Measurements from ENCODE around the gene KRTAP19-4. TPM values are rescaled to one million over a fixed set of nuclear protein-coding genes. Genes with fewer than 3 reads are reported as not detected.
"Not testable (repeated sequence)": the region's sequence is repeated elsewhere in the genome, so short reads cannot be mapped to it uniquely, and the experiment has no call there.

The KRTAP19-4 gene, protein sequence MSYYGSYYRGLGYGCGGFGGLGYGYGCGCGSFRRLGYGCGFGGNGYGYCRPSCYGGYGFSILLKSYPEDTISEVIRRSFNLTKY
- not detected for total RNA-seq
- long read RNA-seq, donor 1: 0 reads
- long read RNA-seq, donor 2: 0 reads

DNA sequence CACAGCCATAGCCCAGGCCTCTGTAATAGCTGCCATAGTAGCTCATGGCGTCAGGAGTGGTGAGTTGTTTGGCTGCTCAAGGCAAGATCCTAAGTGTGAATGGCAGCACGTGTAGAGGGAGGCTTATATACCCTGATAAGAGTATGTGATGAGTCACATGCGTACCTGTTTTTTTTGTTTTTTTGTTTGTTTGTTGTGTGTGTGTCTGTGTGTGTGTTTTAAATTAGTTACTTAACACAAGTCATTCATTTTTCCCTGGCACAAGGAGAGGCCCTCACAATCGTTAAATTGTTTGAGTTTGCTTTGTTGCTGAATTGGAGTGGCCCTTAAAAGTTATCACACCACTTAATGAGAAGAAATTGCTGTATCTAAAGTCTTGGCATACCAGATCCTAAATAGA, at the start of gene KRTAP19-4:
Gene KRTAP19-4 (minus strand): TSS at position 101 of the 400 bp plus-strand sequence. CDS start 55 bp downstream, at position 46.
- no peak for DNase-seq (ENCODE audit: low spot score)
- intact Hi-C loops (cut with DNase I): no loop called here

DNA sequence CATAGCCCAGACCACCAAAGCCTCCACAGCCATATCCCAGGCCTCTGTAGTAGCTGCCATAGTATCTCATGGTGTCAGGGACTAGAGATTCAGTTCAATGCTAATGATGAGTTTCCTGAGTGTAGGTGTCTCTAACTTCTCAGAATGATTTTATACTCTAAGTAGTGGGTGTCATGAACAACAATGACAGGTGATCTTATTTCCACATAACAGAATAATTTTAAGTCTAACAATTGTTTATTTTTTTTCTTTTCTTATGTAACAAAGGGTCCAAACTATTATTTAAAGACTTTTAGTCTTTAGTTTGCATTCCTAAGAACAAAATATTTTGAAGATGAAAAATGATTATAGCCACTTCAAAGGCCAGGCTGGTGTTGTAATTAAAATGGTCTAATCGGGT, 44.8 kb upstream of the KRTAP19-4 start, which contains the start of gene KRTAP19-6:
Gene KRTAP19-6 (minus strand): TSS at position 101 of the 400 bp plus-strand sequence. CDS start 31 bp downstream, at position 70.
- intact Hi-C loops (cut with DNase I): no loop called here
- DNase-seq (ENCODE audit: low spot score): no peak

DNA sequence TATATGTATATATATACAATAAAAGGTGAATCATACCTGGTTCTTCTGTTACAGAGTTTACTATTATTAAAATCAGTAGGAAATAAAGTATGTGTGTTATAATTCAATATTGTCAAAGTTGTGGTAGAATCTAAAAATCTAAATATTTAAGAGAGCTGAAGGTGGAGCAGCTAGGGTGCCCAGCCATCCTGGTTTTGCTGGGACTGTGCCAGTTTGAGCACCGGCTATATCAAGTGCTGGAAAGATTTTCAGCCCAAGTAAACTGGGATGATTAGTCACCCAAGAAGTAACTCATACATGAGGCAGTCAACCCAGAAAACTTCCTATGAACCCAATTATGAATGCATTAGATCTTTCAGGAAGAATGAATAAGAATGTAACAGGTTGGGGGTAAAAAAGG, 21.9 kb upstream of the KRTAP19-4 start:
- DNase-seq (ENCODE audit: low spot score): no peak

DNA sequence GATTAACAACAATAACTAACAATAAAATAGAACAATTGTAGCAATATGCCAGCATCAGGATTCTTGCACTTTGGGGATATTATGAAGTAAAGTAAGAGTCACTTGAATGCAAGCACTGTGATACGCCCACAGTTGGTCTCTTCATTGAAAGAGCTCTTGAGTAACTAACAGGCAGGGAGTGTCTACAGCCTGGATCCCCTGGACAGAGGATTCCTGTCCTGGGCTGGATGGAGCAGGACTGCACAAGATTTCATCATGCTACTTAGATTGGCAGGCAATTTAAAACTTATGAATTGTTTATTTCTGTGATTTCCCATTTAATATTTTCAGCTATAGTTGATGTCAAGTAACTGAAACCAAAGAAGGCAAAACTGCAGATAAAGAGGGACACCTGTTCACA, 18.7 kb upstream of the KRTAP19-4 start:
- DNase-seq (ENCODE audit: low spot score): no peak
- intact Hi-C loops (cut with DNase I): no loop called here

More for the DNA sequence above, 21.9 kb upstream of the KRTAP19-4 start:
- intact Hi-C loops (cut with DNase I): no loop called here

DNA sequence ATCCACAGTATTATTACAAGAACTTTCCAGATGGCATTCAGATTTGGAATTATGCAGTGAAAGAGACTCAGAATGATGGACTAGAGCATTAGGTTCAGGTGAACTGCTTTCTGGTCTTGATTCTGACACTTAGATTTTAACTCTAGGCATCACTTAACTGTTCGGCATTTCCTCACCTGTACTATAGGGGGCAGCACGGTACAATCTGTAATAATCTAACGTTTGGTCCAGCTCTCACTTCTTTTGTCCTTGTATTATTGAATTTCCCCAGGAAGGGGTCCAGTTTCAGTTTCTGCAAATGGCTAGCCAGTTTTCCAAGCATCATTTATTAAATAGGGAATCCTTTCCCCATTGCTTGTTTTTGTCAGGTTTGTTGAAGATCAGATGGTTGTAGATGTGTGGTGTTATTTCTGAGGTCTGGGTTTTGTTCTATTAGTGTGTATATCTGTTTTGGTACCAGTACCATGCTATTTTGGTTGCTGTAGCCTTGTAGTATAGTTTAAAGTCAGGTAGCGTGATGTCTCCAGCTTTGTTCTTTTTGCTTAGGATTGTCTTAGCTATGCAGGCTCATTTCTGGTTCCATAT, 8.7 kb upstream of the KRTAP19-4 start:
- DNase-seq (ENCODE audit: low spot score); intact Hi-C loops (cut with DNase I): not testable (repeated sequence)

DNA sequence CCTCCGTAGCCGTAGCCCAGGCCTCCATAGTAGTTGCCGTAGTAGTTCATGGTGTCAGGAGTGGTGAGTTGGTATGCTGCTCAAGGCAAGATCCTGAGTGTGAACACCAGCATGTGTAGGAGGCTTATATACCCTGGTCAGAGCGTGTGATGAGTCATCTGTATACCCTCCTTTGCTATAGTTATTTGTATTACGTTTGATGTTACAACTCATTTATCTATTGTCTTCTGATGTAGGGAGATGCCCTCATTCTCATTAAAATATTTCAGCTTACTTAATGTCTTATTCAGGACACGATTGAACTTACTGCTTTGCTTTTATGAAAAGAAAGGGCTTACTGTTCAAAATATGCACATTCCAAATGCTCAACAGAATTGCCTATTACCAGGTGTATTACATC, 5.1 kb upstream of the KRTAP19-4 start, which contains the start of gene KRTAP19-5:
Gene KRTAP19-5 (minus strand): TSS at position 101 of the 400 bp plus-strand sequence. CDS start 51 bp downstream, at position 50.
- DNase-seq (ENCODE audit: low spot score): no peak
- intact Hi-C loops (cut with DNase I): no loop called here

DNA sequence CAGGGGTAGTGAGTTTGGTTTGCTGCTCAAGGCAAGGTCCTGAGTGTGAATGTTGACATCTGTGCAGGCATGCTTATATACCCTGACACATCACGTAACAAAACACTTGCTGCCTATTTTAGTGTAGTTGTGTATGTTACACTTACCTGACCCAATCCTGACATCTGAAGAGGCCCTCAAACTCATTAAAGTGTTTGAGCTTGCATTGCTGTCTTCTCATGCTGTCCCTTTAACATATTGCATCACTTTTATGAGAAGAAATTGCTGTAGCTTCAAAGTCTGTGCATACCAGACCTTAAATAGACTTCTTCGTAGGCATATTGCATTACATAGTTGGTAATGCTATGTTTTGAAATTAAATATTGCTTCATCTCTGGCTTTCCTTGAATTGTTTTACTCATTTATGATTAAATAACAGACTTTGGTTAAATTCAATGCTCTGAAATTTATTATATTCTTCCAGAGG, 5.0 kb downstream of the KRTAP19-4 start, which contains the start of gene KRTAP19-3:
Gene KRTAP19-3 (minus strand): TSS at position 51 of the 466 bp plus-strand sequence. CDS start 56 bp downstream, outside the sequence.
- DNase-seq (ENCODE audit: low spot score): no peak
- intact Hi-C loops (cut with DNase I): no loop called here

DNA sequence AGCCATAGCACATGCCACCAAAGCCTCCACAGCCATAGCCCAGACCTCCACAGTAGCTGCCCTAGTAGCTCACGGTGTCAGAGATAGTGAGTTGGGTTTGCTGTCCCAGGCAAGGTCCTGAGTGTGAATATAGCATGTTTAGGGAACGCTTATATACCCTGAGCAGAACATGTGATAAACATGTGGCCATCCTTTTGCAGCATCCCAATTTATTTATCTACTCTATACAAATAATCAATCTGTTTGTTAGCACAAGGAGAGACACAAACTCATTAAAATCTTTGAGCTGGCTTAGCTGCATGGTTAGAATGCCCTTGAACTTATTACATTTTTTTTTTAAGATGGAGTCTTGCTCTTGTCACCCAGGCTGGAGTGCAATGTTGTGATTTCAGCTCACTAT, 9.6 kb downstream of the KRTAP19-4 start, which contains the start of gene KRTAP19-2:
Gene KRTAP19-2 (minus strand): TSS at position 101 of the 400 bp plus-strand sequence. CDS start 88 bp downstream, at position 13.
- no peak for DNase-seq (ENCODE audit: low spot score)
- intact Hi-C loops (cut with DNase I): no loop called here

DNA sequence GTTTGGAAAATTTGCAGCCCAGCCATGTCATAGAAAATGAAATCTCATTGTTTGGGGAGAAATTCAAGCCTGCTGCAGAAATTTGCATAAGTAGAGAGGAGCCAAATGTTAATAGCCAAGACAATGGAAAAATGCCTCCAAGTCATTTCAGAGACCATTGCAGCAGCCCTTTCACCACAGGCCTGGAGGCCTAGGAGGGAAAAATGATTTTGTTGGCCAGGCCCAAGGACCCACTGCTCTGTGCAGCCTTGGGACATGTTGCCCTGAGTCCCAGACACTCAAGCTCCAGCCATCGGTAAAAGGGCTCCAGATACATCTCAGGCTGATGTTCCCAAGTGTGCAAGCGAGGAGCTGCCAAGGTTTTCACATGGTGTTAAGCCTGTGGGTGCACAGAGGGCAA, 10.8 kb downstream of the KRTAP19-4 start:
- no peak for DNase-seq (ENCODE audit: low spot score)
- intact Hi-C loops (cut with DNase I): no loop called here

DNA sequence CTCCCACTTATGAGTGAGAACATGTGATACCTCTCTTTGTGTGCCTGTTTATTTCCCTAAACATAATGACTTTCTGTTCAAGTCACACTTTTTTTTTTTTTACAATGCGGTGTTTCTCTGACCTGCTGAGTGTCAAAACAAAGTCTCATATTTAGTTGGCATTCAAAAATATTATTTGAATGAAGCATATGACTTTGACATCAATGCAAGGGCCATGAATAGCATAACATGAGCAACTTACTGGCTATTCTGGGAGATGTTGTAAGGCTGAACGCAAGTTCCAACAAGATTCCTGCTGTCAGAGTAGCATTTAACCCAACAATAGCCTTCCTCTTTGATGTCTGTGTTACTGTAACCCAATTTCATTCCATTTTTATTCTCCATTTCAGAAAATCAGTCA, 14.8 kb downstream of the KRTAP19-4 start:
- no peak for DNase-seq (ENCODE audit: low spot score)
- intact Hi-C loops (cut with DNase I): no loop called here

DNA sequence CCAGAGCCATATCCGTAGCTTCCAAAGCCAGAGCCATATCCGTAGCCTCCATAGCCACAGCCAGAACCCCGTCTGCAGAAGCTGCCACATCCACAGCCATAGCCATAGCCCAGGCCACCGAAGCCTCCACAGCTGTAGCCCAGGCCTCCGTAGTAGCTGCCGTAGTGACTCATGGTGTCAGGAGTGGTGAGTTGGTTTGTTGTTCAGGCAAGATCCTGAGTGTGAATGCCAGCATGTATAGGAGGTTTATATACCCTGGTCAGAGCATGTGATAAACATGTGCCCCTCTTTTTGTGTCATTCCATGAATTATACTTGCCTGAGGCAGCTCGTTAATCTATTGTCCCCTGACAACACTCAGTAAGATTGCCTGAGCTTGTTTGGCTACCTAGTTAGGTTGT, 16.8 kb downstream of the KRTAP19-4 start, which contains the start of gene KRTAP19-1:
Gene KRTAP19-1 (minus strand): TSS at position 223 of the 400 bp plus-strand sequence. CDS start 50 bp downstream, at position 173.
- intact Hi-C loops (cut with DNase I): no loop called here
- no peak for DNase-seq (ENCODE audit: low spot score)

DNA sequence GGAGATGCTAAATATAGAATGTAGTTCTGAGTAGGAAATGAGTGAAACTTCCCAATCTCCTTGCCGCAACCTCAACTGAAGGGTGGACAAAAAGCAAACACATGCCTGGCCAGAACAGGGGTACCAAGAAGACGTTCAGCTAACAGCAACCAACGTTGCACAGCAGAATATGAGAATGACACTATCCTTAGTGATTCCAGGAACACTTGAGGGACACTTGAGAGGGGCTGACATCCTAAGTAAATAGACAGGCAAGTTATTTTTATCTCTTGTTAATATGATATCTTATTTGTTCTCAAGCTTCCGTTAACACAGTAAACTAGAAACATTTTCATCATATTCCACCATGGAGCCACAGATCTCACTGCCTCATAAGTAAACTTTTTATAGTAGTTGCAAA, 17.7 kb downstream of the KRTAP19-4 start:
- intact Hi-C loops (cut with DNase I): no loop called here
- DNase-seq (ENCODE audit: low spot score): no peak

DNA sequence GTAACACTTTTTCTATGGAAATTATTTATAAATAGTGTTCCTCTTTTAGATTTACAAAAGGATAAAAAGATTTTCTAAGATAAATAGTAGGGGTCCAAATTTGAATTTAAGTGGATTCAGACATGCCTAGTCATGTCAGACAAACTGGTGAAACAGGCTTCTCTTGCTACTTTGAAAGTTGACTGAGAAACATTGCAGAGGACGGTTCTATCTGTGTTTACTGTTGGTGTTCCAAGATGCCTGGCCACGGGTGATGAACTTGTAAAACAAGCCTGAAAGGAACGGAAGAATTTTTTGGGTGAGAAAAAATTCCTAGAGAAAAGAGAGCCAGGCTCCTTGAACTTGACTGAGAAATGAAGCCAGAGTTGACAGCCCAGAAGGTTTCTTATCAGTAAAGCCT, 19.0 kb downstream of the KRTAP19-4 start:
- intact Hi-C loops (cut with DNase I): no loop called here
- DNase-seq (ENCODE audit: low spot score): no peak

DNA sequence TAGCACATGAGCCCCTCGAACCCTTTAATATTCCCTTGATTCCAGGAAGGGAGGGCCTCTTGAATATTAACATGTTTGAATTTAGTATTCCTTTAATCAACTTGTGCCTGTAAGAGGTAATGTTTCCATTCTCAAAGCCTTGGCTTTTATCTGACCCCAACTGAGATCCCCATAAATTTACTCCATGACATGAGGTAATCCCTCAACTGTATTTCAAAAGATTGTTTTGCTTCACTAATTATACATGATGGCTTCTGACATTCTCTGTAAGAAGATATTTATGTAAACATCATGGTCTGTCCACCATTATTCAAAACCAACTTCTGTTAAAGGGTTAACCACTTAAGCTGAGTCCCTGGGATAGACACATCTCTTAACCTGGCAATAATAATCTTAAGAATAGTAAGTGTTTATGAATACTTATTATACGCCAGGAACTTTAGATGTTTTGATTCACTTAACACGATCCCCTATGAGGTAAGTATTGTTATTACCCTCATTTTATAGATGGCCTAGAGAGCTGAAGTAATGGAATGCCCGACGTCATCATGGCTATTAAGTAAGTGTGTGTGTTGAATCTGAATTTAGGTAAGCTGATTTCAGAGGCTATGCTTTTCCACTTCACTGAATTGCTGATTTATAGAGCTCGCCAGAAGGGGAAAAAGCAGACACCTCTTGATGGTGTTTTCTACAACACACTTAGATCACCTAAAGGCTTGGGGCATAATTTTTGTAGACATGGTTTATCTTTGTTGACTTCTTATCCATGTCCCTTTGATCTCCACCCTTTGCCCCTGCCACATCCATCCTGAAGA, 27.9 kb downstream of the KRTAP19-4 start:
- intact Hi-C loops (cut with DNase I): no loop called here
- no peak for DNase-seq (ENCODE audit: low spot score)

DNA sequence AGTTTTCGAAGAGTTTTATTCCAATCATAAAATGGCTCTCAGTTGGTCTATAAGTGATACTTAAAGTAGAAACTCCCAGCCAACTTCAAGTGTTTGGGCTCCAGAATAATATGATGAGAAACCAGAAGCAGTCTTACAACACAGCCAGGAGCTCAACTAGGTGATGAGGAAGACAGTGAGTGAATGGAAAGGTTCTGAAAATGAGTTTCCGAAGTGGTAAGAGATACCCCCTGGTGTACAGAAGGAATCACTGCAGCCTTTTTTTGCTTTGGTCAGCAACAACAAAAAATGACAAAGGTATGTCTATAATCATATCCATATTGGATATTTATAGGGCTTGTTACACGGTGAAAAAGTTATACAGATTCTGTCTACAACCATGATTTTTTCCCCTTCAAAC, 33.3 kb downstream of the KRTAP19-4 start:
- DNase-seq (ENCODE audit: low spot score): no peak
- intact Hi-C loops (cut with DNase I): no loop called here

DNA sequence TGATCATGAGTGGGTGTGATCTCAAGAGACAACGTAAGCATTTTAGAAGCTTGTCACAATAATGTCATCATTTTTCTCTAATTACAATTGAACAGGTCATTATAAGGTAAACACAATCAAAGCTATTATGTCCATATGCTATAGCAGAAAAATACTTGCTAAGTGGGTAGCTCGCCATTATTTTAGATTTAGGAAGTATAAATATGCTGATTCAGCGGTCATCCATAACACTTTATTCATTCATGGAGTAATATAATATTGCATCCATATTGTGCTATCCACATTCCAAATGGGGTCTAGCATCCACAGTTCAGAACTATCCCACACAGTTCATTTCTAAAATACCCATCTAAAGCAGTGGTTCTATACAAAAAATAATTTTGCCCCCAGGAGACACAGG, 48.5 kb downstream of the KRTAP19-4 start:
- intact Hi-C loops (cut with DNase I): no loop called here
- no peak for DNase-seq (ENCODE audit: low spot score)

DNA sequence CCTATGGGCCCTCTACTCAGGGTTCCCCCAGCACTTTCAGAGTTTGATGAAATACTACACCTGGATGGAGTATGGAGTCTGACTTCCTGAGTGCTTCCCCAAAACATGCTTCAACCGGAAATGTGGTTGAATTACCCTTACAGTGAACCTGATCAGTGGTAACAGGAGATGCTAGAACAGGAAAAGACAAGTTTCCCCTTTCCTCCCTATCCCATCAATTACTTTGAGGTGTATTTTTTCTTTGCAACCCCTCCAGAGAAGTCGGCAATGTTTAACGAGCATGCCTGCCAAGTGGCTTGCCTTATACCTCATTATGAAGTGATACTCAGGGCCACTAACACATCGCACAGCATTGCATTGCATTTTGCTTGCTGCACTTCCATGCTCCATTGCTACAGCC, 49.9 kb downstream of the KRTAP19-4 start:
- intact Hi-C loops (cut with DNase I): no loop called here

More for the DNA sequence above, 49.9 kb downstream of the KRTAP19-4 start:
- DNase-seq (ENCODE audit: low spot score): no peak
